CD14-positive monocyte (primary cell): ENCODE measurements around the gene MCC. TPM values are rescaled to one million over a fixed set of nuclear protein-coding genes. Genes with fewer than 3 reads are reported as not detected.

Source experiments
- DNase-seq, 3 donors: peaks; one replicate each; pipeline ENCODE4 v3.0.0-alpha.2; 2011 to 2022
- H2AFZ ChIP-seq: 2 replicates; pipeline ENCODE4 v1.6.0; 2012; ENCODE audit warnings: mild to moderate bottlenecking, low read depth, low read length, inconsistent platforms; ENCODE audit not compliant: insufficient read depth, poor library complexity, severe bottlenecking
- H3K27ac ChIP-seq, 2 donors: 1 replicate in 1 of 2; 2 replicates in 1 of 2; pipeline ENCODE4 v1.5.1; 2012 to 2013; ENCODE audit warnings: low read length in 2 of 2, control low read depth in 1 of 2, inconsistent platforms in 1 of 2, low read depth in 1 of 2, mild to moderate bottlenecking in 1 of 2
- H3K27me3 ChIP-seq, 2 donors: one replicate each; pipeline versions ENCODE4 v1.6.0 to v1.6.1; 2011 to 2013; ENCODE audit warnings: low read length in 2 of 2; ENCODE audit not compliant: control insufficient read depth in 2 of 2, insufficient read depth in 2 of 2
- H3K36me3 ChIP-seq, 2 donors: replicated peaks in 1 of 2; 1 replicate in 1 of 2; 2 replicates in 1 of 2; pipeline versions ENCODE4 v1.5.1 to v1.6.1; 2012 to 2013; ENCODE audit warnings: low read length in 2 of 2, control low read depth in 1 of 2, inconsistent platforms in 1 of 2, mild to moderate bottlenecking in 1 of 2; ENCODE audit not compliant: insufficient read depth in 2 of 2, control insufficient read depth in 1 of 2
- H3K4me1 ChIP-seq, 2 donors: 1 replicate in 1 of 2; 2 replicates in 1 of 2; pipeline versions ENCODE4 v1.5.1 to v1.6.1; 2012 to 2013; ENCODE audit warnings: low read length in 2 of 2, control low read depth in 1 of 2, inconsistent platforms in 1 of 2, mild to moderate bottlenecking in 1 of 2, moderate library complexity in 1 of 2; ENCODE audit not compliant: insufficient read depth in 2 of 2, control insufficient read depth in 1 of 2
- H3K4me2 ChIP-seq: replicated peaks from 2 replicates; pipeline ENCODE3; 2012; ENCODE audit warnings: low read length, moderate library complexity, mild to moderate bottlenecking; ENCODE audit not compliant: poor library complexity, severe bottlenecking; ENCODE audit errors: extremely low read depth
- H3K4me3 ChIP-seq, 3 experiments: fragments of 200-600 bp in 1 of 3; sonication (generic) in 1 of 3; replicated peaks in 1 of 3; 1 replicate in 2 of 3; 2 replicates in 1 of 3; pipeline ENCODE4 v1.5.1; 2011 to 2013; ENCODE audit warnings: low read length in 3 of 3, mild to moderate bottlenecking in 3 of 3, control low read depth in 2 of 3, low read depth in 2 of 3, inconsistent platforms in 1 of 3, moderate library complexity in 1 of 3
- H3K79me2 ChIP-seq: 2 replicates; pipeline ENCODE4 v1.6.0; 2012; ENCODE audit warnings: mild to moderate bottlenecking, control low read depth, inconsistent platforms, low read length, moderate library complexity; ENCODE audit not compliant: insufficient read depth
- H3K9ac ChIP-seq: 2 replicates; pipeline ENCODE4 v1.6.0; 2017; ENCODE audit warnings: low read length, mild to moderate bottlenecking; ENCODE audit not compliant: insufficient read depth, poor library complexity, severe bottlenecking
- H3K9me3 ChIP-seq, 2 donors: replicated peaks in 1 of 2; 1 replicate in 1 of 2; 2 replicates in 1 of 2; pipeline versions ENCODE4 v1.5.1 to v1.6.1; 2012 to 2013; ENCODE audit warnings: low read length in 2 of 2, control low read depth in 1 of 2; ENCODE audit not compliant: control insufficient read depth in 1 of 2, insufficient read depth in 1 of 2
- H4K20me1 ChIP-seq: 2 replicates; pipeline ENCODE4 v1.6.0; 2012; ENCODE audit warnings: mild to moderate bottlenecking, low read length, control low read depth, moderate library complexity; ENCODE audit not compliant: insufficient read depth
- H3K27ac Mint-ChIP-seq, 7 donors: one replicate each; pipeline ENCODE4 v1.8.0; 2020; ENCODE audit warnings: mild to moderate bottlenecking in 7 of 7, mixed read lengths in 7 of 7, moderate library complexity in 6 of 7, inconsistent platforms in 2 of 7
- H3K27me3 Mint-ChIP-seq, 3 donors: one replicate each; pipeline ENCODE4 v1.8.0; 2021 to 2022; ENCODE audit warnings: low read depth in 3 of 3, mild to moderate bottlenecking in 3 of 3, mixed read lengths in 3 of 3, moderate library complexity in 3 of 3, inconsistent platforms in 1 of 3
- H3K36me3 Mint-ChIP-seq, 2 donors: one replicate each; pipeline ENCODE4 v1.8.0; 2020; ENCODE audit warnings: mixed read lengths in 2 of 2, inconsistent platforms in 1 of 2, mild to moderate bottlenecking in 1 of 2
- H3K4me1 Mint-ChIP-seq: one replicate; pipeline ENCODE4 v1.8.0; 2020; ENCODE audit warnings: mild to moderate bottlenecking, mixed read lengths
- H3K4me3 Mint-ChIP-seq, 2 donors: one replicate each; pipeline ENCODE4 v1.8.0; 2020; ENCODE audit warnings: mild to moderate bottlenecking in 2 of 2, mixed read lengths in 2 of 2, moderate library complexity in 1 of 2
- H3K9me3 Mint-ChIP-seq, 7 donors: one replicate each; pipeline ENCODE4 v1.8.0; 2020 to 2022; ENCODE audit warnings: mixed read lengths in 7 of 7, mild to moderate bottlenecking in 6 of 7, moderate library complexity in 6 of 7, inconsistent platforms in 2 of 7
- WGBS: methylation state at CpG from one replicate; pipeline ENCODE4 v1.1.5; 2013; ENCODE audit warnings: missing lambda C conversion rate; ENCODE audit not compliant: insufficient coverage; 5-methylcytosine and 5-hydroxymethylcytosine counted together
- intact Hi-C, 2 donors: fragments of 100-400 bp; cut with micrococcal nuclease; formaldehyde crosslinking; loops; one replicate each; pipeline versions ENCODE4 v1.15.0 to v1.15.1; 2023
- polyA plus RNA-seq, 3 donors: library from polyadenylated mRNA; depleted of rRNA in 1 of 3; unstranded in 2 of 3; stranded (reverse) in 1 of 3; fragments of 300-500 nt in 2 of 3; fragments of >200 nt in 1 of 3; fragmentation: Illumina TruSeq in 2 of 3; gene quantifications; 1 replicate in 2 of 3; 2 replicates in 1 of 3; pipeline ENCODE4 v1.2.3, GENCODE V29; 2012 to 2021
- TF ChIP-seq, protein P1 (sequence below): fragments of 200-600 bp; IDR thresholded peaks from one replicate; pipeline ENCODE4 v1.8.0; 2022; ENCODE audit warnings: antibody characterized with exemption, mild to moderate bottlenecking

The MCC gene
- polyA plus RNA-seq, 3 donors = 0.09 TPM; not detected in 2

DNA sequence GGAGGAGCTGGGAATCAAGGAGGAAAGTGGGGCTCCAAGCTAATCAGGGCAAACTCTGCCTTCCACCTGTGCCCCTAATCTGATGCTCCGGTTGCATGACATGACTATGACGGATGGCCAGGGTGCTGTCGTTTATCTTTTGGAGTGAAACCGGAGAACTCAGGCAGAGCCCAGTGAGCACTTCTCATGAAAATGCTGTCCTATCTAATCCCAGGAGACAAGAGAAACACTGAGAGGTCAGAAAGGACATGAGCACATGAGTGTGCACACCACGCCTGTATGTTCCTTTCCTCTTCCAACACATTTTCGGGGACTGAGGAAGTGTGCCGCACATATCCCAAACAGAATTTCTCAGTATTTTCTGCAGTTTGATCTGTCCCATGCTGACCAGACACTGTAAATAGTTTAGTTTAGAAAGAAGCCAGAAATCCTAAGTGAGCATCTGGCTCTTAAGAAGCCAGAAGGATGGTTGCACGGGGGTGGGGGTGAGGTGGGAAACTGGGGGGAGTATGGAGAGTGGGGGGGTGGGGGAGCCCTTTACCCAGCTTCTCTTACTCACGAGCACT lies 270.6 kb downstream of the MCC start:
- H3K4me3 Mint-ChIP-seq = no peak overlapping the region
- H3K9me3 Mint-ChIP-seq = peaks cover 0 to 4% (median 0%) of the 10 kb centered on the region in 7 donors
- no peak for DNase-seq
- H3K27ac Mint-ChIP-seq = no peak overlapping the region
- H3K4me2 ChIP-seq = no peak overlapping the region
- WGBS = 94% methylated on average over 5 of the region's 9 CpGs
- TF ChIP-seq, protein P1, sequence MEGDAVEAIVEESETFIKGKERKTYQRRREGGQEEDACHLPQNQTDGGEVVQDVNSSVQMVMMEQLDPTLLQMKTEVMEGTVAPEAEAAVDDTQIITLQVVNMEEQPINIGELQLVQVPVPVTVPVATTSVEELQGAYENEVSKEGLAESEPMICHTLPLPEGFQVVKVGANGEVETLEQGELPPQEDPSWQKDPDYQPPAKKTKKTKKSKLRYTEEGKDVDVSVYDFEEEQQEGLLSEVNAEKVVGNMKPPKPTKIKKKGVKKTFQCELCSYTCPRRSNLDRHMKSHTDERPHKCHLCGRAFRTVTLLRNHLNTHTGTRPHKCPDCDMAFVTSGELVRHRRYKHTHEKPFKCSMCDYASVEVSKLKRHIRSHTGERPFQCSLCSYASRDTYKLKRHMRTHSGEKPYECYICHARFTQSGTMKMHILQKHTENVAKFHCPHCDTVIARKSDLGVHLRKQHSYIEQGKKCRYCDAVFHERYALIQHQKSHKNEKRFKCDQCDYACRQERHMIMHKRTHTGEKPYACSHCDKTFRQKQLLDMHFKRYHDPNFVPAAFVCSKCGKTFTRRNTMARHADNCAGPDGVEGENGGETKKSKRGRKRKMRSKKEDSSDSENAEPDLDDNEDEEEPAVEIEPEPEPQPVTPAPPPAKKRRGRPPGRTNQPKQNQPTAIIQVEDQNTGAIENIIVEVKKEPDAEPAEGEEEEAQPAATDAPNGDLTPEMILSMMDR = no peak
- no peaks in the 10 kb centered on the region for H3K4me1 ChIP-seq
- no peaks in the 10 kb centered on the region for H3K36me3 ChIP-seq
- H3K4me1 Mint-ChIP-seq = no peaks in the 10 kb centered on the region
- H2AFZ ChIP-seq = no peak overlapping the region
- peaks cover 1 to 9% (median 4%) of the 10 kb centered on the region in 3 donors for H3K27me3 Mint-ChIP-seq
- H3K9ac ChIP-seq = no peak overlapping the region
- no peaks in the 10 kb centered on the region for H3K9me3 ChIP-seq
- no peak overlapping the region for H3K27ac ChIP-seq
- no peak overlapping the region for H3K4me3 ChIP-seq
- H3K36me3 Mint-ChIP-seq = no peaks in the 10 kb centered on the region
- H3K27me3 ChIP-seq = peaks cover 0 to 2% of the 10 kb centered on the region in 2 donors
- intact Hi-C loops = no loop called here
- no peaks in the 10 kb centered on the region for H4K20me1 ChIP-seq
- no peaks in the 10 kb centered on the region for H3K79me2 ChIP-seq

DNA sequence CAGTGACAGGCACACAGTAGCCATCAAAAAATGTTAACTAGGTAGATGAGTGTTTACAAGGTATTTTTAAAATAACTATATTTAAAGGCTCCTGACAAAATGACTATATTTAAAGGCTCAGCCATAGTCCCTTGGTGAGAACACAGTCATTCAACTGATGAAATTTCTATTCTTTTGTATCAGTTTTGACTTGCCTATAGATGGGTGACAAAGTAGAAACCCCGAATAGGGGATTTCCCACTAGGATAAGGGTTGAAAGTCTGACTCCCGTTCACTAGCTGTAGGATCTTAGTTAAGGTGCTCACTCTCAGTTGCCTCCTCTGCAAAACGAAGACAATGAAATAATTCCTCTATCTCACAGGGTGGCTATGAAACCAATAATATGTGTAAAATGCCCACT lies 271.7 kb downstream of the MCC start:
- peaks cover 1 to 7% (median 3%) of the 10 kb centered on the region in 3 donors for H3K27me3 Mint-ChIP-seq
- no peak for DNase-seq
- Histone ChIP-seq H3K36me3 (no peaks in the 10 kb centered on the region), H3K9ac (no peak overlapping the region), H3K4me2 (no peak overlapping the region), H3K4me3 (no peak overlapping the region), H3K9me3 (no peaks in the 10 kb centered on the region), H3K27ac (no peak overlapping the region), H4K20me1 (no peaks in the 10 kb centered on the region), H3K4me1 (no peaks in the 10 kb centered on the region), H3K27me3 (no peaks in the 10 kb centered on the region), H2AFZ (no peak overlapping the region), H3K79me2 (no peaks in the 10 kb centered on the region)
- H3K4me3 Mint-ChIP-seq = no peak overlapping the region
- intact Hi-C loops = no loop called here
- H3K36me3 Mint-ChIP-seq = no peaks in the 10 kb centered on the region
- H3K4me1 Mint-ChIP-seq = no peaks in the 10 kb centered on the region
- H3K9me3 Mint-ChIP-seq = peaks cover 0 to 4% (median 0%) of the 10 kb centered on the region in 7 donors
- H3K27ac Mint-ChIP-seq = no peak overlapping the region
- TF ChIP-seq, protein P1 = no peak
- no CpG with 5 or more reads among the region's 3 CpGs for WGBS
